HL-60 (cell line): ENCODE results near the gene SORBS2.

Experiments used
- DNase-seq, 2 experiments: peaks; one replicate each; pipeline ENCODE4 v3.0.0-alpha.2; 2010 to 2020; ENCODE audit warnings: low read depth in 1 of 2, low spot score in 1 of 2
- H3K27ac ChIP-seq: fragments of 250-450 bp; sonication (Bioruptor Pico); replicated peaks from 2 replicates; pipeline ENCODE4 v1.5.1; 2020; ENCODE audit warnings: mild to moderate bottlenecking, moderate library complexity
- H3K27me3 ChIP-seq: fragments of 250-450 bp; sonication (Bioruptor Pico); 2 replicates; pipeline ENCODE4 v1.5.1; 2021; ENCODE audit warnings: mild to moderate bottlenecking, moderate library complexity; ENCODE audit not compliant: insufficient read depth, poor library complexity, severe bottlenecking
- H3K4me3 ChIP-seq: replicated peaks from 2 replicates; pipeline ENCODE4 v1.5.1; 2011; ENCODE audit warnings: mild to moderate bottlenecking, control low read depth, low read length; ENCODE audit not compliant: insufficient read depth
- CTCF ChIP-seq: IDR thresholded peaks from one replicate; pipeline ENCODE4 v1.5.1; 2011; ENCODE audit warnings: low read length, control low read depth, inconsistent platforms; ENCODE audit not compliant: insufficient read depth
- GABPA ChIP-seq: IDR thresholded peaks from 2 replicates; pipeline ENCODE4 v1.6.1; 2012; ENCODE audit warnings: low read depth
- POLR2AphosphoS5 ChIP-seq: IDR thresholded peaks from 2 replicates; pipeline ENCODE4 v1.6.1; 2012; ENCODE audit warnings: low read depth
- REST ChIP-seq: IDR thresholded peaks from 2 replicates; pipeline ENCODE4 v1.6.1; 2012; ENCODE audit warnings: low read depth; ENCODE audit not compliant: insufficient replicate concordance
- SPI1 ChIP-seq: IDR thresholded peaks from 2 replicates; pipeline ENCODE4 v1.6.1; 2012; ENCODE audit warnings: low read depth, mild to moderate bottlenecking, borderline replicate concordance

The SORBS2 gene

DNA sequence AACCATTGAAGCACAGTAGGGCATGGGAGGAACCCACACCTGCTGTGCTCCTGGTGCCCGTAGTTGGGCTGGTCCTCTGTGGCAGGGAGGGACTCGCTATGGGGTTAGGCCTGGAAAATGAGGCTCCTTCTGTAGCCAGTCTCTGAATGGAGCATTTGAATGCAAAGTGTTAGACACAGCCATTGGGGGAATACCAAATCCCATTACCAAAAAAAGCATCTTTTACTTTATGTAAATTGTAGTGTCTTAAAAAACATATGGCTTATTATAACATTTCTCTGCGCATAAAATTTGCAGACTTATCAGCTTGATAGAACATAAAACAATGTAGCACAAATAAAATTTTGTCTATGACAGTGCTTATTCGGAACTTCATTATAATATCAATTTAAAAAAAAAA is 147.5 kb downstream of the SORBS2 start:
- no peak for TF ChIP-seq GABPA
- no peak for TF ChIP-seq POLR2AphosphoS5
- no peak for DNase-seq

DNA sequence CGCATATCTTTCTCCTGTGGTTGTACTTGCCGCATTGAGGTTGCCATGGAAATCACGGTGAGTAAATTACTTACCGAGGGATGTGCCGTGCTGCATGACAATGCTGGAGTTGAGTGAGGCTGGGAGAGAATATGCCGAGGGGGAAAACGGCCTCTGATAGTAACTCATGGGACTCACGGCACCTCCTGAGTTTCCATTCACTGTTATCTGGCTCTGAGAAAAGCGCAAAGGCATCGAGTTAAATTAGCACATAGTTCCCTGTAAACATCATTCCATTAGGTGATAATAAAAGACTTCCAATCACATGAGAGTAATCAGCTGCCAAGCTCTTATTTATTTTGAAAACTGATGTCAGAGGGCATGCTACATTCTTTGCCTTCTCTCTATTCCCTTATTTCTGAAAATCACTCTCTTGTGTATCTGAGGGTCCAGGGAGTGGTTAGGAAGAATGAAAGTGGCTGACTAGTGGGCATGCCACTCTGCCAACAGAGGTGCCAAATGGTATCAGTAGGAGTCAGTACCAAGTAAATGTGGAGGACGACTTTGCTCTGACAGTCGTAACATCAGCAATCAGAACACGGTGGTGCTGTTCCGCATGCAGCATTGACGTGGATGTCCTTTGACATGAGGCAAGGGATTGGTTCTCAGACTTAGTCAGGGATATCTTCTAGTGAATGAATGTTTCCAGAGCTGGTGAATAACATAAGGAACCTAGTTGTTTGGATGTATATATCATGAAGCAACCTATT is 149.8 kb downstream of the SORBS2 start:
- H3K27ac ChIP-seq, result no peak overlapping the region
- DNase-seq, result no peak

More for the DNA sequence above, 147.5 kb downstream of the SORBS2 start:
- Histone ChIP-seq H3K27me3 (no peaks in the 10 kb centered on the region), H3K27ac (no peak overlapping the region), H3K4me3 (no peak overlapping the region)

DNA sequence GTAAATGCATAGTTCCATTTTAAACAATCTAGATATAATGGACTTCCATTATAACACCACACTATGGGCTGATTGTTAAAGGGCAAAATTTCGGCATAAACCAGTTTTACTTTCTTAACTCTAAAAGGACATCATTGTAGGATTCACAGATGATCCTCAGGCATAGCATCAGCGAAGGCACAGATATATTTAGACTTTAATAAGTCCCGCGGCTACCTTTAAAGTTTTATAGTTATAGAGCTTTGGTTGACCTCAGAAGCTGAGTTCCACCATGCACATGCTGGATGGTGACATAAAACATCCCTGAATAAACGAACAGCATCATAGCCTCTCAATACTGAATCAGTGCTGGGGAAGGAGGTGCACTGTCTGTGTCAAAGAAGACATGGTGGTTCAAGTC is 151.7 kb downstream of the SORBS2 start:
- H3K4me3 ChIP-seq, result no peak overlapping the region
- no peak for DNase-seq
- no peaks in the 10 kb centered on the region for H3K27me3 ChIP-seq
- H3K27ac ChIP-seq, result no peak overlapping the region
- TF ChIP-seq SPI1 (no peak), GABPA (no peak), CTCF (no peak)

More for the DNA sequence above, 149.8 kb downstream of the SORBS2 start:
- no peak for TF ChIP-seq SPI1
- no peak for TF ChIP-seq GABPA
- Histone ChIP-seq H3K4me3 (no peak overlapping the region), H3K27me3 (no peaks in the 10 kb centered on the region)

DNA sequence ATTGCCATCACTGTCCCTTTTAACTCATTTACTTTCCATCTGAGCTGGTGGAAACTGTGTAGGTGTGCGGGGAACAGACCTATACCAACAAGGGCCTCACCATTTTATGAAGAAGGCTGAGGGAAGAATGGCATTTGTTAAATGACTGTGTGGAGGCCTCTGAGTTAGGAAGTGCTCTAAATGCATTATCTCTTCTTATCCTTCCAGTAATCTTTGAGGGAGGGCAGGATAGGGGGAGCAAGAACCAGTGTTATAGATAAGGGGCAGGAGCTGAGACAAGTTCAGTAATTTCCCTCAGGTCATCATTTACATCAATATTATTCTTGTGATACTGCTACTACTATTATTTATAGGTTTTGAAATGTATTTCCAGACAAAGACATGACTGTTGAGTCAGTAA is 154.3 kb downstream of the SORBS2 start:
- TF ChIP-seq CTCF, result no peak
- TF ChIP-seq GABPA, result no peak
- no peak for TF ChIP-seq POLR2AphosphoS5
- TF ChIP-seq SPI1, result no peak
- no peak for TF ChIP-seq REST
- Histone ChIP-seq H3K27me3 (no peaks in the 10 kb centered on the region), H3K4me3 (no peak overlapping the region), H3K27ac (no peak overlapping the region)
- no peak for DNase-seq

DNA sequence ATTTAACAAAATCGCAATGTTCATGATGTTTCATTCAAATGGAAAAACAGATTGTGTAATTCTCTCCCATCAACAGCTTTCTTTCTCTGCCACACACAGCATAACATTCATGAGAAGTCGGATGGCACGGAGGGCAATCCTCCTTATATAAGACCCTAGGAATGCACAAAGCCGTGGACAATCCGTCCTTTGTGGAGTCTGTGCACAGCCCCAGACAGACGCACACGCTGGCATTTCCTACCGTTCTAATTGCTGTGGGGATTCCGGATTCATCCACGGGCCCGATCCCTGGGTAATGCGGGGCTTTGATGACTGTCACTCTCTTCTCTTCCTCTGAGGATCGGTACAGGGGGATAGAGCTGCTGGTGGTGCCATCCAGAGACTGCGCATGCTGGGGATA is 154.8 kb downstream of the SORBS2 start:
- TF ChIP-seq GABPA (no peak), CTCF (no peak), POLR2AphosphoS5 (no peak)
- Histone ChIP-seq H3K4me3 (no peak overlapping the region), H3K27me3 (no peaks in the 10 kb centered on the region), H3K27ac (no peak overlapping the region)
- DNase-seq, result no peak
